Activated CD8-positive, alpha-beta T cell treated with anti-CD3 and anti-CD28 coated beads, Interleukin-2, amount 10 ng/mL, durations not matched to agents 7 days and 5 days (primary cell): Measurements from ENCODE around the gene ACAD11. TPM values are rescaled to one million over a fixed set of nuclear protein-coding genes. Genes with fewer than 3 reads are reported as not detected.
A peak's percentile ranks its signal among the peaks of the same experiment; 100 is the strongest.

Experiments
- ATAC-seq: fragments of 150-1000 bp; cut with Tn5 transposase; one replicate; pipeline ENCODE4 v1.10.0; 2021; ENCODE audit warnings: moderate library complexity
- CTCF ChIA-PET: fragments of 350-600 bp; sonication (Branson Sonifier 250); formaldehyde crosslinking; loops from one replicate; lab custom pipeline; 2021; ENCODE audit warnings: antibody characterized with exemption; lab: Charles Lee
- POLR2A ChIA-PET: fragments of 350-600 bp; sonication (Branson Sonifier 250); formaldehyde crosslinking; loops from one replicate; lab custom pipeline; 2021; ENCODE audit warnings: antibody characterized with exemption; lab: Charles Lee
- DNase-seq: peaks from one replicate; pipeline ENCODE4 v3.0.0-alpha.2; 2020
- H3K27ac Mint-ChIP-seq: one replicate; pipeline ENCODE4 v1.8.0; 2021; ENCODE audit warnings: mild to moderate bottlenecking, mixed read lengths
- H3K27me3 Mint-ChIP-seq: one replicate; pipeline ENCODE4 v1.8.0; 2021; ENCODE audit warnings: low read depth, mixed read lengths
- H3K36me3 Mint-ChIP-seq: one replicate; pipeline ENCODE4 v1.8.0; 2021; ENCODE audit warnings: low read depth, mixed read lengths
- H3K4me1 Mint-ChIP-seq: one replicate; pipeline ENCODE4 v1.8.0; 2021; ENCODE audit warnings: low read depth, mixed read lengths
- H3K4me3 Mint-ChIP-seq: one replicate; pipeline ENCODE4 v1.8.0; 2021; ENCODE audit warnings: mild to moderate bottlenecking, mixed read lengths
- H3K9me3 Mint-ChIP-seq: one replicate; pipeline ENCODE4 v1.8.0; 2022; ENCODE audit warnings: mixed read lengths; ENCODE audit not compliant: insufficient read depth
- total RNA-seq, 2 experiments: library from RNA; stranded (reverse); gene quantifications; one replicate each; pipeline ENCODE4 v1.2.3, GENCODE V29; 2021

The ACAD11 gene
- total RNA-seq, 2 experiments from 2014 or later, result 11.3 to 13.7 TPM

DNA sequence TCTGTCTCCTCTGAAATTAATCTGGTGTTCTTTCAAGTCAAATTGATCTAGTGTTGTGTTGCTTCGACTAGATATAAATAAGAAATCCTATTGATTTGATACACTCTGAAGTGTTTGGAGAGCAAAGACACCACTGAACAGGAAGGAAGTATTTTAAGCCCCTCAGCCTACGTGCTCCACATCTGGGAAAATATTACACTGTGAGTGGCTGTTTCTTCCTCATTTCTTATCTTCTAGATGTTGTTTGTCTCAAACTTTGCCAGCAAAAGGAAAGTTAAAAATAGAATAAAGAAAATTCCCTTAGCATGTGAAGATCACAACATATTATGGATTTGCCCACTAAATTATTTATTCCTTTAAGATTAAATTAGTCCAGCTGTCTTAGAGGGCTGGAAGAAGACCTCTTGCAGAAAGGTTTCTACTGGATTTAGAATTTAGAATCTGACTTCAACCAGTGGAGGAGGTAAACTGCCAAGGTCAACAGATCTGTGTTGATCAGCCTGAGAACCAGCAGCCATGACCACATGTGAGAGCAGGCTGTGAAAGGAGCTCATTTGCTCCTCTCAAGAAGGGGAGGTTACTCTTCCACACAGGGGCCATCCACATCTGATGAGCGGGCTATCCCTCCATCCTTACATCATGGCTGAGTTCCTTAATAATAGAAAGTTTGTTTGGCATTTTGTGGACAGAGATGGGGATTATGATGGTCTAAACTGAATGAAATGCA is 108.9 kb downstream of the ACAD11 start:
- peak overlapping the region; percentile 60 for H3K27ac Mint-ChIP-seq

DNA sequence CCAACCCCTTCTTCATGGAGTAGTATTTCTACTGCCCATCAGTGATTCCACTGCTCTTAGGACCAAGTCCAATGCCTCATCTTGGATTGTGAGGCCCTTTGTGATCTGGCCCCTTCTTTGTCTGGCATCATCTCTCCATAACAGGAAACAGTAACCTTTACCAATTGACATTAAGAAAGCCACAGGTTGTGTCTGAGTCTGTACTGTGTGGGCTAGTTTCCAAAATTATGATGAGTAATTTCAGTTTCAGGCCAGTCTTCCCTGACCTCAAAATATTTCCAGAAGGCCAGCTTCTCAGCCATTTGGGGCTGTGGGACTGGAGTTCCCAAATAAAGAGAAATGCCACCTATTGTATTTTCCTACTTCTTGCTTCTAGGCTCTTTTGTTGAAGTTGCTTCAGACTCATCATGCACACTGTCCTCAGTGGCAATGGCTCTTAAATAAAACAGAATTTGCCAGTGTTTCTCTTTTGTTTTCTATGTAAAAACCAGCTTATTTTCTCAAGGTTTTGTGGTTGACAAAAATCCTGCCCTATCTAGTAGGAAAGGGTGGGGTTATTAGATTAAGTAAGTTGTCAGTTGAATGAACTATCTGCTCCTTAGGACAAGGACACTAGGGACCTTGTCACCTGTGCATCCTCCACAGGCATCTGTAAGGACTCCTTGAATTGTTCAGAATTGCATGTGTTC is 109.6 kb downstream of the ACAD11 start:
- H3K4me3 Mint-ChIP-seq, result no peak overlapping the region
- no peaks in the 10 kb centered on the region for H3K27me3 Mint-ChIP-seq
- H3K27ac Mint-ChIP-seq, result peak overlapping the region; percentile 60
- ChIA-PET POLR2A (interaction anchor here (0.6 kb wide), 1 partner anchor 1524 kb away, joined by 3 read pairs; no protein-coding TSS in a partner anchor), CTCF (interaction anchor here (3.0 kb wide), 1 partner anchor 14 kb away, joined by 13 read pairs; no protein-coding TSS in a partner anchor)
- ATAC-seq (peak; percentile 76), DNase-seq (no peak)
- H3K9me3 Mint-ChIP-seq, result no peaks in the 10 kb centered on the region
- H3K36me3 Mint-ChIP-seq, result peaks cover 7% of the 10 kb centered on the region
- peaks cover 21% of the 10 kb centered on the region for H3K4me1 Mint-ChIP-seq

More for the DNA sequence above, 108.9 kb downstream of the ACAD11 start:
- H3K27me3 Mint-ChIP-seq, result no peaks in the 10 kb centered on the region
- peaks cover 4% of the 10 kb centered on the region for H3K36me3 Mint-ChIP-seq
- POLR2A ChIA-PET, result interaction anchor here (0.6 kb wide), 1 partner anchor 1525 kb away, joined by 3 read pairs; no protein-coding TSS in a partner anchor
- CTCF ChIA-PET, result interaction anchor here (1.2 to 3.0 kb wide), 2 partner anchors 15 to 92 kb away, joined by 3 to 13 read pairs; no protein-coding TSS in a partner anchor
- H3K9me3 Mint-ChIP-seq, result no peaks in the 10 kb centered on the region
- peaks cover 21% of the 10 kb centered on the region for H3K4me1 Mint-ChIP-seq
- DNase-seq (no peak), ATAC-seq (peak; percentile 42)
- H3K4me3 Mint-ChIP-seq, result no peak overlapping the region

- Mint-ChIP-seq H3K4me1 (peaks cover 28% of the 10 kb centered on the region), H3K9me3 (no peaks in the 10 kb centered on the region), H3K27me3 (no peaks in the 10 kb centered on the region), H3K4me3 (no peak overlapping the region), H3K36me3 (peaks cover 13% of the 10 kb centered on the region), H3K27ac (no peak overlapping the region)
- no peak for DNase-seq
- ATAC-seq, result no peak
- ChIA-PET CTCF (interaction anchor here (0.9 to 4.9 kb wide), 2 partner anchors 8 to 12 kb away, joined by 5 to 43 read pairs; no protein-coding TSS in a partner anchor), POLR2A (no interaction called here)
Observed at GRCh38 chr3:132549169-132549568, 110.4 kb downstream of the ACAD11 start.

GRCh38 chr3:132545471-132545870 is 114.1 kb downstream of the ACAD11 start:
- Mint-ChIP-seq H3K27ac (no peak overlapping the region), H3K4me3 (no peak overlapping the region), H3K4me1 (peaks cover 46% of the 10 kb centered on the region)

GRCh38 chr3:132544130-132544529 is 115.5 kb downstream of the ACAD11 start:
- H3K27ac Mint-ChIP-seq, result no peak overlapping the region
- no peaks in the 10 kb centered on the region for H3K9me3 Mint-ChIP-seq
- no peak for DNase-seq
- no peak overlapping the region for H3K4me3 Mint-ChIP-seq
- ATAC-seq, result no peak
- POLR2A ChIA-PET, result no interaction called here
- CTCF ChIA-PET, result interaction anchor here (11.8 kb wide), 1 partner anchor 97 kb away, joined by 204 read pairs; no protein-coding TSS in a partner anchor
- H3K4me1 Mint-ChIP-seq, result peaks cover 35% of the 10 kb centered on the region
- peaks cover 37% of the 10 kb centered on the region for H3K36me3 Mint-ChIP-seq
- H3K27me3 Mint-ChIP-seq, result no peaks in the 10 kb centered on the region

More at GRCh38 chr3:132545471-132545870, 114.1 kb downstream of the ACAD11 start:
- Mint-ChIP-seq H3K36me3 (peaks cover 31% of the 10 kb centered on the region), H3K9me3 (no peaks in the 10 kb centered on the region), H3K27me3 (no peaks in the 10 kb centered on the region)
- ATAC-seq (no peak), DNase-seq (no peak)
- CTCF ChIA-PET, result interaction anchor here (1.2 to 4.9 kb wide), 3 partner anchors 9 to 97 kb away, joined by 4 to 43 read pairs (median 6); no protein-coding TSS in a partner anchor
- POLR2A ChIA-PET, result interaction anchor here (0.7 to 1.0 kb wide), 2 partner anchors 86 to 93 kb away, joined by 3 to 4 read pairs; no protein-coding TSS in a partner anchor

- Mint-ChIP-seq H3K4me1 (peaks cover 32% of the 10 kb centered on the region), H3K36me3 (peaks cover 38% of the 10 kb centered on the region), H3K27me3 (no peaks in the 10 kb centered on the region), H3K9me3 (no peaks in the 10 kb centered on the region), H3K4me3 (no peak overlapping the region), H3K27ac (no peak overlapping the region)
- DNase-seq, result no peak
- ATAC-seq, result no peak
- POLR2A ChIA-PET, result no interaction called here
- CTCF ChIA-PET, result interaction anchor here (0.7 to 11.8 kb wide), 2 partner anchors 16 to 98 kb away, joined by 3 to 204 read pairs; no protein-coding TSS in a partner anchor
Observed at GRCh38 chr3:132543011-132543739, 116.4 kb downstream of the ACAD11 start.

DNA sequence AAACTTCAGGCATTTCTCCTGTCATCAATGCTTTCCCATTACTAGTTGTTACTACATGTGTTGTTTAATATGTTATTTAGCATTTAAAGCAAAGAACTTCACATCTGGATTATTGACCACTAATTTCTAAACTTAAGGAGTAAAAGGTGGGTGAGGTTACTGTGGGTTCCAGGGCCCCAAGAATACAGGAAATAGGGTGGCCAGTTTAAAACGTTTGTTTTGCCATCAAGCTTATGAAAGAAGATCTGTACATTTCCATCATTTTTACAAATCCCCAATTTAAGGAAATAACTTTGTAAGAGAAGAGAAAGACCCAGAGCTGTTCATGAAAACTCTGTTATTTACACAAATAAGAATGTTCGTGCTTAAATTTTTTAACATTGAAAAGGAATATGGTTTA is 117.0 kb downstream of the ACAD11 start:
- Mint-ChIP-seq H3K9me3 (no peaks in the 10 kb centered on the region), H3K4me1 (peaks cover 32% of the 10 kb centered on the region), H3K27me3 (no peaks in the 10 kb centered on the region), H3K27ac (peak overlapping the region; percentile 23), H3K4me3 (no peak overlapping the region), H3K36me3 (peaks cover 39% of the 10 kb centered on the region)
- POLR2A ChIA-PET, result interaction anchor here (0.5 to 0.6 kb wide), 2 partner anchors 102 to 126 kb away, joined by 3 read pairs; no protein-coding TSS in a partner anchor
- DNase-seq (no peak), ATAC-seq (no peak)
- CTCF ChIA-PET, result interaction anchor here (11.8 kb wide), 1 partner anchor 98 kb away, joined by 204 read pairs; no protein-coding TSS in a partner anchor

DNA sequence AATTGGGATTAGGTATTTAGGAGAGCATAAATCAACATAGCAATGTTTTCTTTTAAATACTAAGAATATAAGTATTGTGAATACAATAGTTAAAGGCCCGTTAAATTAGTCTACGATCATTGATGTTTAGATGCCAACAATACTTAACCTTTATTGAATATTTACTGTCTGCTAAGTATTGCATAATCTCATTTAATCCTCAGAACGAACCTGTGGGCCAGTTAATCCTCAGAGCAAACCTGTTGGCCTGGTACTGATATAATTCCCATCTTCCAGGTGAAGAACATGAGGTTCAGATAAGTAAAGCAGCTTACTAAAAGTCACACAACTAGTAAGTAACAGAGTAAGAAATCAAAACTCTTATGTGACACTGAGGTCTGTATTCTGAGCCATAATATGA is 119.9 kb downstream of the ACAD11 start:
- CTCF ChIA-PET, result interaction anchor here (11.8 kb wide), 1 partner anchor 101 kb away, joined by 204 read pairs; no protein-coding TSS in a partner anchor
- no peak for ATAC-seq
- H3K4me3 Mint-ChIP-seq, result no peak overlapping the region

DNA sequence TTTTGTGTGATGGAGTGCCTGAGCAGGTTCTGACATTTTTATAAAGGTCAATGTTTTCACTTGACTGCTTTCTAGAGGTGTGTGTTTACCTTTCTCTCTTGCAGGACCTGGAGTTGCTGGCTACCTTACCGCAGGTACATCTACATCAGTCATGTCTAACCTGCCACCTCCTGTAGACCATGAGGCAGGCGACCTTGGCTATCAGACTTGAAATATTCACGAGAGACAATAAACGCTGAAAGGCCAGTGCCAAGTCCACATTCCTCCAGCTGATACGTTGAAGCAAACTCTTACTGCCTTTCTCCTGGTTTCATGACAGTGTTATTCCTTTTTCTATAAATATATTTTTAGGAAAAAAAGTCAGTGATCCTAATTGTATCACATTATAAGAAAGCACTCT is 121.5 kb downstream of the ACAD11 start:
- H3K4me1 Mint-ChIP-seq, result peaks cover 28% of the 10 kb centered on the region
- no peak for ATAC-seq
- no peaks in the 10 kb centered on the region for H3K27me3 Mint-ChIP-seq
- no peak overlapping the region for H3K27ac Mint-ChIP-seq
- peaks cover 38% of the 10 kb centered on the region for H3K36me3 Mint-ChIP-seq
- no peak overlapping the region for H3K4me3 Mint-ChIP-seq
- POLR2A ChIA-PET, result no interaction called here
- CTCF ChIA-PET, result interaction anchor here (0.7 to 11.8 kb wide), 4 partner anchors 9 to 103 kb away, joined by 3 to 204 read pairs (median 34); no protein-coding TSS in a partner anchor
- H3K9me3 Mint-ChIP-seq, result no peaks in the 10 kb centered on the region
- no peak for DNase-seq

More for the DNA sequence above, 119.9 kb downstream of the ACAD11 start:
- H3K36me3 Mint-ChIP-seq, result peaks cover 41% of the 10 kb centered on the region
- H3K4me1 Mint-ChIP-seq, result peaks cover 43% of the 10 kb centered on the region
- H3K27ac Mint-ChIP-seq, result no peak overlapping the region
- DNase-seq, result no peak
- H3K9me3 Mint-ChIP-seq, result no peaks in the 10 kb centered on the region
- POLR2A ChIA-PET, result no interaction called here
- no peaks in the 10 kb centered on the region for H3K27me3 Mint-ChIP-seq

GRCh38 chr3:132537297-132537696 is 122.3 kb downstream of the ACAD11 start:
- Mint-ChIP-seq H3K27ac (no peak overlapping the region), H3K27me3 (no peaks in the 10 kb centered on the region), H3K4me1 (peaks cover 20% of the 10 kb centered on the region), H3K4me3 (no peak overlapping the region), H3K9me3 (no peaks in the 10 kb centered on the region), H3K36me3 (peaks cover 36% of the 10 kb centered on the region)
- ChIA-PET POLR2A (no interaction called here), CTCF (interaction anchor here (0.8 to 11.8 kb wide), 16 partner anchors 10 to 139 kb away, joined by 3 to 204 read pairs (median 6); no protein-coding TSS in a partner anchor)
- no peak for ATAC-seq
- no peak for DNase-seq
